Mesenteric fat pad (tissue), 1 donor: Measurements from ENCODE around the gene ACAA2. TPM values are rescaled to one million over a fixed set of nuclear protein-coding genes. Genes with fewer than 3 reads are reported as not detected.
"Not testable (repeated sequence)": the region's sequence is repeated elsewhere in the genome, so short reads cannot be mapped to it uniquely, and the experiment has no call there.

Experiments used
- DNase-seq: peaks from one replicate; pipeline ENCODE4 v3.0.0-alpha.2; 2020; ENCODE audit warnings: low spot score
- total RNA-seq: library from RNA; stranded (reverse); fragmentation: NEBNext Ultra II Directional; extraction: Animal tissue kit (Norgen Biotek cat#: 25700); gene quantifications from one replicate; pipeline ENCODE4 v1.2.1, GENCODE V29; 2021
- donor health status: DM: yes; HTN: yes; CAD: no.

The ACAA2 gene
- total RNA-seq, 1 donor from 2014 or later: 178 TPM

DNA sequence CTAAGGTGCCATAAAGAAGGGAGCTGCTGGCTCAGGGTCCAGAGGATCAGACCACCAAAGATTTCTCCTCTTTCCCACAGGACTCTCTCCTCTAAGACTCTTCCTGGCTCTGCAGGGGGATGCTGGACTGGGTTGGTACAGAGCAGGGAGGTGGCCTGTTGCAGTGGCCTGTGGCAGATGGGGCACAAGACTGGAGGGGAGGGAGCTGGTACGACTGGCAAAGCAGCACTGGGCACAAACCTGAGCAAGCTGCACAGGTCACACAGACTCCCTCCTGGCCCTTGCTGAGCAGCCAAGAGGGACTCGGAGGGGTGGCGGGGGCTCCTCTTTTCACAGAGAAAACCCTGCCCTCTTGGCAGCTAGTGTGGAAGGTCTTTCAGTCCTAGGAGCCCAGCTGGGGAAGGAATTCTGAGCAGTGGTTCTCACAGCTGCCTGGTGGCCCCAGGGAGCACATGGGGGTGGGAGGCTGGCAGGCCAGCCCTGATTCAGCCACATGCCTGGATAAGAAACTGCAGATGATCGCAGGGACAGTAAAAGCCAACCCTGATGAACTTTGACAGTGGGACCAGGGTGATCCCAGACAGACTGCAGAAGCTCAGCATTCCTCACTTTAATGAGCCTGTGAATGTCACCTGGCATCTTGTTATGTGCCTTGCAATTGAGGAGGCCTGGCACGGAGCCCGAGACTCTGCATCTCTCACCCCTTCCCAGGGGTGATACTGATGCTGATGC, 32.5 kb upstream of the ACAA2 start:
- peak; percentile 41 for DNase-seq

DNA sequence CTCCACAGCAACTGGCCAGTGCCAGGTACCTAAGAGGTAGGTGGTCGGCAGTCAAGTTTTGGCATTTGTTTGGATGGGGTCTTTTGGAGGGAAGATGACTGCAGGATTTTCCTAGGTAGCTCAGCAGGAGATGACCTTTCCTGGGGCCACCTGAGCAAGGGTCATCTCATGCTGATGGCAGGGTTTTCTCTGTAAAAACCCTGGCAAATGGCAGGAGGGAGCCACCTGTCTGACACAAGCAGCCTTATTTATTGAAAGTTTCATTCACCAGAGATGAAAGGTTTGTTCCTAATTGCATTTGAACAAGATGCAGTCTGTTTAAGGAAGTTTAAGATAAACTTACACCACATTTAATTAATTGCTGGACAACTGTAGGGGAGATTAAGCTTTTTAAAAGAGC, 31.6 kb upstream of the ACAA2 start:
- no peak for DNase-seq

GRCh38 chr18:49843778-49844625, 30.7 kb upstream of the ACAA2 start:
- peak; percentile 81 for DNase-seq

DNA sequence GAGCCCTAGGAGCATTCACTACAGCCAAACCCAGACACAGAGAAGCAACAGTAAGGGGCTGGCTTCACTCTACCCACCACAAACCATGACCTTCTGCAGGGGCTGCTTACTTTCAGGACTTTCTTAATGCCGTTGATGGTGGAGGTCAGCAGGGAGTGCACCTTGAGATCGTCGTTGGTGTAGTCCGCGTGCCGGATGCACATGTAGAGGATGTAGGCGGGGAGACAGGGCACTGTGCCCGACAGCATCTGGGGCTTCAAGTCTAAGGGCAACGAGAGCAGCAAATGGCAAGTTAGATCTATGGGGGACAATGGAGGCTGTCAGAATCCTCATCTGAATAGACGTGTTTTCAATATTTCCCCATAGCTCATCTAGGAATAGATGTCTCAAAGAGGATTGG, 29.8 kb upstream of the ACAA2 start:
- no peak for DNase-seq

- DNase-seq: peak; percentile 72
These were observed 29.3 kb upstream of the ACAA2 start for GRCh38 chr18:49842656-49843055.

DNA sequence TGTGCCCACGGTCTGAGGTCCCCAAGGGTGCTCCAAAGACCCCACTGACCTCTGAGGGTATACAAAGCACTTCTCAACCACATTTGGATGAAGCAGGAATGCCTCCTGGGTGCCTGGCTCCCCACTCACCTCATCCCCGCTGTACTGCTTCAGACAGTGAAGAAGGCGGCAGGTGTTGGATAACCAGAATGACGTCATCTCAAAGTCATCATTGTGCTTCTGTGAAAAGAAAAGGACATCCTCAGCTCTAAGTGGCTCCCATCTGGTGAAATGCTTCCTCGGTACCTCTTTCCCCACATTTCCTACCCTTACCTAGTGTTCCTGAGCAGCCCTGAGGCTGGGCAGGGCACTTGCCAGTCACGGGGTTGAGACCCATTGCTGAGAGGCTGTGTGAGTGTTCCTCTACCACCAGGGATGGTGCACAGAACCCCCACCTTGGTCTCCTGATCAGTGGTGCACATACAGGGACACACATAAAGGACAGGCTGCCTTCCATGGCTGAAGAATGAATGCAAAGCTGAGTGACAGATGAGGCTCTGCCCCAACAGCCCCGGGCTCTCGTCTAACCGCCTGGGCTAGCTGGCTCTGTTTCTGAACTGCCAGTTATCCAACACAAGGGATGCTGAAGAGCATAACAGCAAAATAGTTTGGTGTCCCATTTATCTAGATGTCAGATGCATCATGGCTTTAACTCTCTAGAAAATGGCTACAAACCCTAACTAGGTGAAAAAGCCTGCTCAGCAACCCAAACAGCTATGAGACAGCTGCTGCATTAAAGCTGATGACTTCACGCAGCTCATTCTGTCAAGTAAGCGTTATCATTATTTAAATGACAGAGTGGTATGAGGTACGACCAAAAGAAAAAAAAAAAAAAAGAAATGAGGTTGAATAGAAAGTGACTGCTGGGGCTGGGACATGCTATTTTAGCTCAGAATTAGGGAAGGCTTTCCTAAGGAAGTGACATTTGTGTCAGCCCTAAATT, 28.2 kb upstream of the ACAA2 start:
- no peak for DNase-seq

DNA sequence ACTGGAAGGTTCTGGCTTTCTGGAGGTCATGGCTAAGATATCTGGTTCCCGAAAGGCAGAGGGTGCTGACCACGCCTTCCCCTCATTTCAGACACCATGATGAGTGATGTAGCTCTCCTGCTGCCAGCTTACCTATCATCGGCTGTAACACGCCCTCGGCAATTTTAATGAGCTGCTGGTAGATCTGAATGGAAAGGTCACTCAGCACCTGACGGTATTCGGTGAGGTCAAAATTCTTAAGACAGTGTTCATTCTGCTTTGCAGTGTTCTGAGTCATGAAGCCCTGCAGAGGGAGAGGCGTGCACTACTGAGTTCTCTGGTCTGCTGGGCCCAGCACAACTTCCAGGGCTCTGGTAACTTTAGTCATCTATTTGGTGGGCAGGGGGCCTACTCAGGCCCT, 25.7 kb upstream of the ACAA2 start:
- no peak for DNase-seq

DNA sequence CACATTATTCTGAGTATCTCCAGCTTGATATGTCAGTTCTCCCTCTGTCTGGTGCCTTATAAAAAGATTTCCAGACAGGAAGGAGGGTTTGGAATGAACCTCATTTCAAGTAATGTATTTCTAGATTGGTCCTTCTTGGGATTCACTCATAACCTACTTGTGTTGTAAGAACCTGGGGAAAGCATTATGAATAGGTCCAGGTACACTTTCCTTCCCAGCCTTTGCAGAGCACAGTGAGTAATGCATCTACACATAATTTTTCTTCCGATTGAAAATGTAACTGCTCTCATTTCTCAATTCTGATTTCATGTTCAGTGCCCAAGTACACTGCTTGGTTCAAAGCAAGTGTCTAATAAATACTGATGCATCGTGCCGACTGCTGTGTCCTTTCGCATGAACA, 25.0 kb upstream of the ACAA2 start:
- DNase-seq: no peak

- DNase-seq: no peak
These were observed 24.6 kb upstream of the ACAA2 start for GRCh38 chr18:49837889-49838288.

GRCh38 chr18:49837316-49837835, 24.0 kb upstream of the ACAA2 start:
- DNase-seq: not testable (repeated sequence)

- no peak for DNase-seq
These were observed 22.1 kb upstream of the ACAA2 start for GRCh38 chr18:49835405-49835804.

- DNase-seq: no peak
These were observed 20.9 kb upstream of the ACAA2 start for GRCh38 chr18:49834258-49834657.

DNA sequence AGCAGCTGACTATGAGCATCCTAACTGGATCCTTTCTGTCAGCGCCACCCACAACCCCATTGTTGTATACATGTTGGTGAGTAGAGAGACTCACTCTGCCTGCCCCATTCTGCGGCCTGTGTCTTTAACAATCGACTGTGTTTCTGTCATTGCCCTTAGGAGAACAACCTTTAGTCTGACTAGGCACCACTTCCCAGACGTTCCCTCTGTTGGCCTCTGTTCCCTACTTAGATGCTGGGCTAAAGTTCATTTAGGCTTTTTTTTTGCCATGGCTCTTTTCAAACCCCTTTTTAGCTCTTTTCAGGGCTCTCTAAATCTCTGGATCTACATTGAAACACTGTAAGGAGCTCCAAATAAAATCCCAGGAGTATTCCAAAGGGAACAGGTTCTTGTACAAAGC, 20.5 kb upstream of the ACAA2 start:
- no peak for DNase-seq

DNA sequence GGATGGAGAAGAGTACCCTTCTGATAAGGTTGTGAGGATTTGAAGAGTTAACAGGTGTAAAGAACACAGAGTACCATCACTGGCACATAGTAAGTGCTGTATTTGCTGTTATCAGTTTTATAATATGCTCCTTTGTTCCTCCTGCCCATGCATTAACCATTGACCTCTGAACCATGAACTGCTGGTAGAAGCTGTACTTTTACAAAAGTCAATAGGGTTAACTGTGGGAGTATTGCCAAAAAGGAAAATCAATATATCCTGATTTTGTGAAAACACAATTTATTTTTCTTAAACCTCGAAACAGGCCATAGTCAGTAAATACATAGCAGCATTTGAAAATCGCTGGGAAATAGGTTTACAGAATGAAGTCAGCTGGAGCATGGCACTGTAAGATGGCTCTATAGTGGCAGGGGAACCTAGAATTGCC, 18.9 kb upstream of the ACAA2 start:
- DNase-seq: no peak

GRCh38 chr18:49827996-49828395, 14.7 kb upstream of the ACAA2 start:
- DNase-seq: no peak

DNA sequence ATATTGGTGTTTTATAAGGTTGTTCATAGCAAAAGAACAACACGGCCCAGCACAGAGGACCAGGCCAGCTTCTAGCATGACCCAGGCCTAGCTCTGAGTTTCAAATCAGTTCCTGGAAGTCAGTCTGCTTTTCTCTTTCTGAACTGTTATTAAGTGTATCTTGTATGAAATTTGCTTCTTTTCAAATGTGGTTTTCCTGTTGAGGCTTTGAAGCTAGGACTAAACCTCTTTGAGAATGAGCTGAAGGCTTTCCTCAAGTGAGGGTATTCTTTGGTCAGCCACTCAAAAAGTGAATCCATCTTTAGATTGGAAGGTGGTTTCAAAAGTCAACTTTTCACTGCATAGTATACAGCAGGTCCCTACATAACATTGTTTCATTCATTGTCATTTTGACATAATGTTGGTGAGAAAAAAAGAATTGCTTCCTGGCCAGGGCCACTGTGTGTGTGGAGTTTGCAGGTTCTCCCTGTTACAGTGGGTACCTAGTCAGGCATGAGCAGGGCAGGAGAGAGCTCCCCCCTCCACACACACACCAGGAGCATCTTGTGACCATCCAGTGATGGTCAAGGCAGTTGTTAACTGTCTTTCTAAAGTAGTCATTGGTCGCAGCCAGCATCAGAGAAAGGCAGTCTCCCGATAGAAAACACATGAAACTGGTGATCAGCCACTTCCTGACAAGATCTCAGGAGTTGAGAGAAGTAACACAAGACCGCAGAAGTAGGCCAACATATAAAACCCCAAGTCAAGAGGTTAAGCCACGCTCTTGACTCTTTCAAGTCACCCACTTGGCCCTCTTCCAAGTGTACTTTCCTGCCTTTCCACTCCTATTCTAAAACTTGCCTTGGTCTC, 6.7 kb upstream of the ACAA2 start:
- no peak for DNase-seq

DNA sequence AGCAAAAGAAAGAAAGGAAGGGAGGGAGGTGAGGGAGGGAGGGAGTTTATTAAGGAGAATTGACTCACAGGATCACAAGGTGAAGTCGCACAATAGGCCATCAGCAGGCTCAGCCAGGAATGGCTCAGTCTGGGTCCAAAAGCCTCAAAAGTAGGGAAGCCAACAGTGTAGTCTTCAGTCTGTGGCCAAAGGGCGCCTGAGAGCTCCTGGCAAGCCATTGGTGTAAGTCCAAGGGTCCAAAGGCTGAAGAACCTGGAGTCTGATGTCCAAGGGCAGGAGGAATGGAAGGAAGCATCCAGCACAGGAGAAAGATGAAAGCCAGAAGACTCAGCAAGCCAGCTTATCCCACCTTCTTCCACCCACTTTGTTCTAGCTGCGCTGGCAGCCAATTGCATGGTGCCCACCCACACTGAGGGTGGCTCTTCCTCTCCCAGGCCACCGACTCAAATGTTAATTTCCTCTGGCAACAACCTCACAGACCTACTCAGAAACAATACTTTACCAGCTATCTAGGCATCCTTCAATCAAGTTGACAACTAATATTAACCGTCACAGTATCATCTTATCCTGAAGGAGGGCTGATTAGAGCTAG, 5.8 kb upstream of the ACAA2 start:
- DNase-seq: no peak

DNA sequence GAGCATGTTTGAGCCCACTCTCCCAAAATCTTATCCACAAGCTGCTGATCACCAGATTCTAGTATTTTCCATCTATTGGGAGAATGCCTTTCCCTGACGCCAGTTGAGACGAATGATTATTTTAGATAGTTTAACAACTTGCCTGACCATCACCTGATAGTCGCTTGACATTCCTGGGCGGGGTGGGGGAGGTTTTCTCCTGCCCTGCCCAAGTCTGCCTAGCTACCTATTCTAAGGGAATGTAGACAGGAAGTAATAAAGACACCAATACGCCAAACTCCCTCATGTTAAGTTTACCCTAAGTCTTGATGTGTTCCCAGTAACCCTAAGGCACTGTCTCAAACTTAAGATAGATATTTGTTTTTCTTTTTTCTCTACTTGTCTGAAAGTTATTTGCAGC, 4.6 kb upstream of the ACAA2 start:
- no peak for DNase-seq

GRCh38 chr18:49815927-49816326, 2.6 kb upstream of the ACAA2 start:
- no peak for DNase-seq

DNA sequence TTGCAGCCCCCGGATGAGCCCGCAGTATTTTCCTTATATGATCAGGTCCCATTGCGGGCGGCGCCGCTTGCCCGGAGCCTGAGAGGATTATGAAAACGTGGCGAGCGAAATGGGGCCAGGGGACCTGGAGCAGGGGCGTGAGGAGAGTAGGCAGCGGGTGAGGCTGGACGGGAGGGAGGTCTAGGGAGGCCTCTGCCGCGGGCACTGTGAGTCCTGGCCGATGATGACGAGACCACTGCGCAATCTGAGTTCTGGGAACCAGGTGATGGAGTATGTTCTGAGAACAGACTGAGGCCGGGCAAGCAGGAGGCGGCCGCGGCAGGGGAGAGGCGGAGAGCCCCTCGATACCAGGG, 790 bp upstream of the ACAA2 start:
- DNase-seq: no peak
